Activated CD4-positive, alpha-beta T cell treated with anti-CD3 and anti-CD28 coated beads for 1 hour (primary cell): ENCODE results near the gene C6orf132.
"Not testable (repeated sequence)": the region's sequence is repeated elsewhere in the genome, so short reads cannot be mapped to it uniquely, and the experiment has no call there.

ENCODE experiments used
- DNase-seq: peaks from one replicate; pipeline ENCODE4 v3.0.0-alpha.2; 2020

C6orf132 gene

DNA sequence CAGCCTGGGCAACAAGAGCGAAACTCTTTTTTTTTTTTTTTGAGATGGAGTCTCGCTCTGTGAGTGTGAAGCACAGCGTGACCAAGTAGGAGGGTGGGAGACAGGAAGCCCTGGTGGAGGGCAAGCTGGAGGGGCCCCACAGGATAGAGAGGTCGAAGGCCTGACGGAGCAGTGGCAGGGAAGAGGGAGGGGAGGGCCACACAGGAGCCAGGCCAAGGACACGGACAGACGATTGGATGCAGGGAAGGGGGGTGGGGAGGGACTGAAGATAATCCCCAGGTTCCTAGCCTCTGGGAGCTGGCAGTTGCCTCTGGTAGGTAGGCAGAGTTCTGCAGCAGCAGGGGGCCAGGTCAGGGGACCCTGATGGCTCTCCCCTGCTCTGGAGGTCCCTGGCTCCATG is 20.0 kb upstream of the C6orf132 start:
- DNase-seq, result no peak

GRCh38 chr6:42159431-42160024 is 17.1 kb upstream of the C6orf132 start:
- no peak for DNase-seq

DNA sequence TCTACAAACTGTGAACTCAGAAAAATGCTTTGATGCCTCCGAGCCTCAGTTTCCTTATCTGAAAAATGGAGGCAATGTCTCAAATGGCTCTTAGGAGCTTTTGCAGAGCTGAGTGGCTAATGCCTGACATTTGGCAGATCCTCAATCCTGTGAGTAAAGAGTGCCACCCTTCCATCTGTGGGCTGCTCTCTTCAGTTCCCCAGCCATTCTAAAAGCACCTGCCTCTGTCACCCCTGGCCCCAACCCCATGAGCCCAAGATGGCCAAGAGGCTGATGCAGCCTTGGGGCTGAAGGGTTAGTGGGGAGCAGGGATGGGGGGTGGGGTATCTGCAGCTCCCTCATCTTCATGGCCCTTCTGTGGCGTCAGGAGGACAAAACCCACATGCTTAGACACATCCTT is 16.2 kb upstream of the C6orf132 start:
- no peak for DNase-seq

- DNase-seq, result no peak
Observed at GRCh38 chr6:42158011-42158410, 15.6 kb upstream of the C6orf132 start.

DNA sequence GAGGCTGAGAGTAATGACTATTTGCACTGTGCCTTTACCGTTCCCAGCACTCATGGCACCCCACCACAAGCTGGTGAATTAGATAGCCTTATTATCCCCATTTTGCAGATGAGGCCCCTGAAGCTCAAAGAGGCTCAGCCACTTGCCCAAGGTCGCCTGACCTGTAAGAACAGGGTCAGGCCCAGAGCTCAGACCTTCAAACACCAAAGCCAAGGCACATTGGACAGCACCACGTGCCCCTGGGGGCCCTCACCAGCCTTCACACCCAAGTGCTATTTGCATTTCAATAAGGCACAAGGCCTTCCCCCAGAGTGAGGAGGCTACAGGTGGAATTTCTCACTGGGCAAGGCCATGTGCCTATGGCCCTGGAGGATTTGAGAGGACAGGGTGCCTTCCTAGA is 14.2 kb upstream of the C6orf132 start:
- no peak for DNase-seq

- DNase-seq, result no peak
Observed at GRCh38 chr6:42155293-42155692, 12.9 kb upstream of the C6orf132 start.

DNA sequence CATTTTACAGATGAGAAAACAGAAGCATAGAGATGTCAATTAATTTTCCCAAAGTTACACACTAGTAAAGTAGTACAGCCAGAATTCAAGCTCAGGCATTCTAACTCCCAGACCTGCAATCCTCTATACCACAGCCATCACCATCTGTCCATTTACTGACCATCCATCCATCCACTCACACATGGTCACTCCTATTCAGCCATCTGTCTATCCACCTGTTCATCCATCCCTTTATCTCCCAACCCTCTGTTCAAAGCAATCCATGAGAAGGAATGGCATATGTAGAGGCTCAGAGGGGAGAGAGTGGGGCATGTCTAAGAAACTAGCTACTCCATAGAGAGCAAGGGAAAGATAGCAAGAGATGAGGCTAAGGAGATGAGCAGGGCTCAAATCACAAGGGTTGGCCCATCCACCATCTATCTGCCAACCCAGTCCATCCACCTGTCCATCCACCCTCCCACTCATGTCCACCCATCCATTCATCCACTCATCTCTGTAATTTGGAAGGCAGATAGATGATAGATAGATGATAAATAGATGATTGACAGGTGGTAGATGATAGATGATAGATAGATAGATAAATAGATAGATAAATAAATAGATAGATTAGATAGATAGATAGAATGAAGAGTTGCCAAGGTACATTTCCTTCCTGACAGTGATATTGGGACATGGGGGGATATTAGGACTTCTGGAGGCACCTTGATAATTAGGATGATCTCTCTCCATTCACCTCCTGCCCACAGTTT is 12.2 kb upstream of the C6orf132 start:
- no peak for DNase-seq

GRCh38 chr6:42153921-42154320 is 11.5 kb upstream of the C6orf132 start:
- DNase-seq, result no peak

DNA sequence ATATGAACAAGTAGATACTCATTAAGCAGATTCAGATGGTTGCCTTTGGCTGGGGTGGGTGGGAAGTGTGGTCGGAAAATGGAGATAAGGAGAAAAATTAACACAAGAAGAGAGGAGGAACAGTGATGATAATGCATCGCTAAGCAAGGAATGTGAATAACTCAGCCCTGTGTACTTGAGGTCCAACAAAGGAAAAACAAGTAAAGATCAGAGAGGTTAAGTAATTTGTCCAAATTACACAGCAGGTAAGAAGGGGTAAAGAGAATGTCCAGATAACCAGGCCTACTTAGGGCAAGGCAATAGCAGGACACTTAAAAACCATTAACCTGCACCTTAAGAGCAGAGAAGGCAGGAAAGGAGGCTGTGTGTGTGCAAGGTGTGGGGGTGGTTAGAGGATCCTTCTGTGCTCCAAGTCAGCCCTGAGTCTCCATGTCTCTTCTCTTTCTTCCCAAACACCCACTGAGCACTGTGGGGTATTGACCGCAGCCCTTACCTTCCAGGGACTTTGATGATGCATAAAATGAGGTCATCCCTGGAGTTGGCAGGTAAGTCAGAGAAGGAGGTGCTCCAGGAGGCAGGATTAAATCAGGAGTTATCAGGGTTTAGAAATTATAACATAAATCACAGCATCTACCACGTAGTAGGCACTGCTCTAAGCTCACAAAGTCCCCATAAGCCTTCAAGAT is 10.3 kb upstream of the C6orf132 start:
- DNase-seq, result not testable (repeated sequence)

- no peak for DNase-seq
Observed at GRCh38 chr6:42152024-42152423, 9.6 kb upstream of the C6orf132 start.

- DNase-seq, result no peak
Observed at GRCh38 chr6:42150254-42150653, 7.8 kb upstream of the C6orf132 start.

DNA sequence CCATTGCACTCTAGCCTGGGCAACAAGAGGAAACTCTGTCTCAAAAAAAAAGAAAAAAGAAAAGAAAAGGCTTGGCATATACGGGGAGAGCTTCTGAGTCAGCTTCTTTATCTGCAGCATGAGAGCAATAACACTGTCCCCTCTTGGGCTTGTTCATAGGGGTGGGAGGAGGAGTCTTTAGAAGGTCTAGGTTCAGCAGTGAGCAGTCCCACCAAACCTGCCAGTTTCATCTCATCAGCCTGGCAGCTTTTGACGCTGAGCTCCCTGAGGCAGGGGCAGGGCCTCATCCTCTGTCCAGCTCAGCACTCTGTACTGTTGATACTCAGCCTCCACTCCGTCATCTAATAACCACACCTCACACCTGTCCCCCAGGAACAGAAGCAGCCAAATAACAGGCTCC is 5.6 kb upstream of the C6orf132 start:
- no peak for DNase-seq

DNA sequence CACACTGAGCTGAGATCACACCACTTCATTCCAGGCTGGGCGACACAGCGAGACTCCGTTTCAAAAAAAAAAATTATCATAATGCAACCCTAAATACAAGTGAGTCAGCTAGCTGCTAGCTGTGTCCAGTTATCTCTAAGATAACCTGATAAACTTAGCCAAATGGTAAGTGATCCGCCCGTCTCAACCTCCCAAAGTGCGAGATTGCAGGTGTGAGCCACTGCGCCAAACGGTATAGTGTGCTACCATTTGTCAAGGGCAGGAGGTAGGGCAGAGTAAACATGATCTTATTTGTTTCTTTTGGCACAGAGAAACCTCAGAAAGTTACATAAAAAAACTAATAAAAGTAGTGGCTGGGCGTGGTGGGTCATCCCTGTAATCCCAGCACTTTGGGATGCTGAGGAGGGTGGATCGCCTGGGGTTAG is 4.7 kb upstream of the C6orf132 start:
- DNase-seq, result no peak

GRCh38 chr6:42141603-42142117 is 760 bp downstream of the C6orf132 start:
- DNase-seq, result no peak

GRCh38 chr6:42140756-42141602 is 1.4 kb downstream of the C6orf132 start:
- no peak for DNase-seq

- no peak for DNase-seq
Observed at GRCh38 chr6:42140032-42140431, 2.4 kb downstream of the C6orf132 start.

DNA sequence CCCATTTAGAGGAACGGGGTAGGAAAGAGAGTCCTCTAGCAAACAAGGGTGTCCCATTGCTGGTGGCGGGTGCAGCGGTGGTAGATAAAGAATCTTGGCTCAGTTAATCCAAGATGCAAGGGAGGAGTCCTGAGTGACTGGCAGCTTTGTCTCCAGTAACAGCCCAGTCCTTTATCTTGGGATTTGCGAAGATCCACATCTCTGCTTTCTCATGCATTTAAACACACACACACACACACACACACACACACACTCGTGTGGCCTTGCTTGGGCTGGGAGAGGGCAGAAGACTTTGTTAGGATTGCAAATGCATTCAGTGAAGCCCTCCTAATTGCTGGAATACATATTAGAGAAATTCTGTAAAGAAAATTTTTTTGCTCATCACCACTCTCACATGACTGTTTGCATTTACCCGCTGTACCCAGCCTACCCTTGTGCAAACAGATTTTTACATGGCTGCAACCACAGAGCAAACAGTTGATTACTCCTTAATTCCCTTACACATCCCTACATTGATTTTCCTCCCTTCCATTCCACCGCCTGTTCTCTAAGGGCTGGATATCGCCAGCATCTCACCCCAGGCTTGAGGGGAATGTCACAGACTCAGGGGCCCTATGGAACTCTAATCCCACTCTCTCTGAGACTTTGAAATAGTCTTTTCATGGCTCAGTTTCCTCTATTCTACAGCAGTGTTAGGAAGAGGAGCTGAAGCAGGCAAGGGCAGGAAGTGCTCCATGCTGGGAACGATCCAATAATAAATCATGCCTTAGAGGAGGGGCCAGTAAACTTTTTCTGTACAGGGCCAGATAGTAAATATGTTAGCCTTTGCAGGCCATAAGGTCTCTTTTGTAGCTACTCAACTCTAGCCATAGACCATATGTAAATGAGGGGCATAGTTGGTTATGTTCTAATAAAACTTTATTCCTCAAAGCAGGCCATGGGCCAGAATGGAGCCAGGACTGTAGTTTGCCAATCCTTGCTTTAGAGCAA is 3.5 kb downstream of the C6orf132 start:
- no peak for DNase-seq

DNA sequence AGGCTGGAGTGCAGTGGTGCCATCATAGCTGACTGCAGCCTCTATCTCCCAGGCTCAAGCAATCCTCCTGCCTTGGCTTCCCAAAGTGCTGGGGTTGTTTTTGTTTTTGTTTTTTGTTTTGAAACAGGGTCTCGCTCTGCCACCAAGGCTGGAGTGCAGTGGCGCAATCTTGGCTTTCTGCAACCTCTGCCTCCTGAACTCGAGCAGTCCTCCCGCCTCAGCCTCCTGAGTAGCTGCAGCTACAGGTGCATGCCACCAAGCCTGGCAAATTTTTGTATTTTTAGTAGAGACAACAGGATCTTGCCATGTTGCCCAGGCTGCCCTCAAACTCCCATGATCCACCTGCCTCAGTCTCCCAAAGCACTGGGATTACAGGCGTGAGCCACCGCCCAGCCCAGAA is 4.2 kb downstream of the C6orf132 start:
- DNase-seq, result no peak

GRCh38 chr6:42137194-42137753 is 5.1 kb downstream of the C6orf132 start:
- DNase-seq, result no peak

DNA sequence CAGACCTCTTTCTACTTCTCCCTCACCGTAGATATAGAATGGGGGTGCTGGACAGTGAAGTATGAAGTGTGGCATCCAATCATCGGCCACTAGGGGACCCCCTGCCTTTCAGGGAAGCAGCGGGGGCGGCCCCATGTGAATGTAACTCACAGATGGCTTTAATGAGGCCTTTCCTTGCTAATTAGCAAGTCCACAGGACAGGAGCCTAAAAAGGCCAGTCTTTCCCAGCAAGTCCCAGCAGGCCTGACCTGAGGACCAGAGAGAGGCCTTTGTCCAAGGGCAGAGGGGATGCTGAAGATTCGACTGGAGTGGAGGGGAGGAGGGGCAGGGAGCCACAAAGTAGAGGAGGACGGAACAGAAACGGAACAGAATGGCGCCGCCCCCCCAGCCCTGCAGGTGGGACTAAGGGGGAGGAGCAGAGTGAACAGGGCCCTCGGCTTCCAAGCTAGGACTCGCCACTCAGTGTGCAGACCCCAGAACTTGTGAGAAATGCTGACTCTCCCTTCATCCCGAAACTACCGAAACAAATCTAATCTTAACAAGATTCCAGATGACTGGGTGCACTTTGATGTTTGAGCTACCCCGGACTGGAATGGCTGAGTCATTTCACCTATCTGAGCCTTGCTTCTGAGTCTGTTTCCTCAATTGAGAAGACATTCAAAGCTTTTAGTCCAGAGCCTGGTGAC is 5.8 kb downstream of the C6orf132 start:
- DNase-seq, result no peak

DNA sequence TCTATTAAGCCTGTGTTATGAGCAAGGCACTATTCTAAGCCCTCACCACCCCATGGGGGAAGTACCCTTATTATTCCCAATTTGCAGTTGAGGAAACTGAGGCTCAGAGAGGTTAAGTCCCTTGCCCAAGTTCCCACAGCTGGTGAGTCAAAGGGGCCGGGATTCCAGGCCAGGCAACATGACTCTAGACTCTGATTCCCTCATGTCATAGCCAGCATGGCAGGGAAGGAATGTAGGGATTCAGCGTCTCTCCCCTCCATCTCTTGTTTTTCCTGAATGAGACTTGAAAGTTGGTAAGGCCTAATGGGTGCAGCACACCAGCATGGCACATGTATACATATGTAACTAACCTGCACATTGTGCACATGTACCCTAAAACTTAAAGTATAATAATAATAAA is 6.7 kb downstream of the C6orf132 start:
- DNase-seq, result no peak
